Ovary (tissue), 9 donors: ENCODE results near the gene TRAM2. TPM values are rescaled to one million over a fixed set of nuclear protein-coding genes. Genes with fewer than 3 reads are reported as not detected.

Experiments used
- DNase-seq, 5 donors: peaks; one replicate each; pipeline ENCODE4 v3.0.0-alpha.2; 2019 to 2020
- H3K27ac ChIP-seq, 2 donors: fragments of 200-600 bp; one replicate each; pipeline versions ENCODE4 v1.5.1 to v1.8.0; 2019 to 2022
- H3K27me3 ChIP-seq: fragments of 200-600 bp; one replicate; pipeline ENCODE4 v1.8.0; 2022
- H3K36me3 ChIP-seq: fragments of 200-600 bp; sonication (generic); one replicate; pipeline ENCODE4 v1.5.1; 2019
- H3K4me1 ChIP-seq: one replicate; pipeline ENCODE4 v1.8.1; 2013; ENCODE audit warnings: mild to moderate bottlenecking, moderate library complexity; ENCODE audit not compliant: insufficient read depth
- H3K4me3 ChIP-seq: fragments of 200-600 bp; sonication (generic); one replicate; pipeline ENCODE4 v1.5.1; 2017
- H3K9me3 ChIP-seq, 2 donors: fragments of 200-600 bp in 1 of 2; sonication (generic) in 1 of 2; one replicate each; pipeline versions ENCODE4 v1.5.1 to v1.8.1; 2013 to 2019; ENCODE audit warnings: mild to moderate bottlenecking in 1 of 2, moderate library complexity in 1 of 2
- EP300 ChIP-seq: sonication (generic); formaldehyde crosslinking; IDR thresholded peaks from one replicate; pipeline ENCODE4 v1.6.1; 2017; ENCODE audit warnings: antibody characterized with exemption
- POLR2A ChIP-seq: fragments of 450-650 bp; IDR thresholded peaks from one replicate; pipeline ENCODE4 v1.6.1; 2017; ENCODE audit warnings: antibody characterized with exemption, mild to moderate bottlenecking, moderate library complexity
- WGBS, 3 donors: extraction: QIAGEN DNeasy Blood & Tissue Kit in 1 of 3; methylation state at CpG; one replicate each; pipeline versions ENCODE4 v1.1.5 to v1.1.7; 2013 to 2017; 5-methylcytosine and 5-hydroxymethylcytosine counted together
- intact Hi-C, 4 donors: fragments of 100-400 bp; cut with DNase I; formaldehyde crosslinking; loops; one replicate each; pipeline versions ENCODE4 v1.11.0 to v1.15.1; 2022 to 2023
- polyA plus RNA-seq, 2 donors: library from polyadenylated mRNA; stranded (reverse); fragments of 200-250 nt in 1 of 2; fragments of 350-450 nt in 1 of 2; fragmentation: Illumina TruSeq in 1 of 2; extraction: RNeasy Lipid Tissue Mini Kit (QIAGEN cat#74804) in 1 of 2; gene quantifications; one replicate each; pipeline ENCODE4 v1.2.3, GENCODE V29; 2013 to 2014
- total RNA-seq, 7 donors: library from RNA; depleted of rRNA in 2 of 7; stranded (reverse); fragments of >200 nt in 2 of 7; fragmentation: NEBNext Ultra II Directional in 3 of 7; extraction: Animal tissue kit (Norgen Biotek cat#: 25700) in 3 of 7; gene quantifications; one replicate each; pipeline versions ENCODE4 v1.1.0 to v1.2.4, GENCODE V29; 2016 to 2023
- TF ChIP-seq, protein P1 (sequence below), 3 donors: fragments of 450-650 bp in 2 of 3; fragments of 200-600 bp in 1 of 3; IDR thresholded peaks; one replicate each; pipeline versions ENCODE4 v1.5.1 to v1.8.0; 2016 to 2022; ENCODE audit warnings: antibody characterized with exemption in 3 of 3, mild to moderate bottlenecking in 1 of 3
- donor health status: DM: no; HTN: no; CAD: no; lungs with moderate emphysema.
- donor health status: DM: no; HTN: no; CAD: no.
- donor health status: Bipolar disorder and iron deficiency.
- donor health status: DM: yes; HTN: yes; CAD: no.
- donor health status: DM: no; HTN: no; CAD: no.
- donor health status: DM: yes; HTN: yes; CAD: no.

Gene TRAM2
- total and polyA plus RNA-seq, 9 donors, result 7.7 to 36.9 (median 22.0) TPM

DNA sequence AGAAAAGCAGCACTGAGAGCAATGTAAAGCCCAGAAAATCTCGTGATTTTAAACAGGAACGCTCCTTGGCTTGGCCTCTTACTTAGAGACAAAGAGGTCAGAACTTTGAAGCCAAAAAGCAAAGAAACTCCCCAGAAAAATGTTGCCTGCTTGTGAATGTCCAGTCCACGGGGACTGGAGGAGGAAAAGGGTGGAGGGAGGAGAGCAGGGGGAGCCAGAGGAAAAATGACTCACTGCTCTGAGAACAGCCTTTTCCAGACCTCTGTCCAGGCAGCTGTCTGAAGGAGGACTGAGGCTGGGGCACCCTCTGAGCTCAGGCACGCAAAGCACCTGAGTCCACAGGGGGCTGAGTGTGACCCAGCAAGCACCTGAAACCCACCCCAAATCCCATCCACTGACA lies 64.7 kb downstream of the TRAM2 start:
- H3K4me3 ChIP-seq, result no peak overlapping the region
- H3K27me3 ChIP-seq, result no peaks in the 10 kb centered on the region
- peaks cover 21% of the 10 kb centered on the region for H3K4me1 ChIP-seq
- no peaks in the 10 kb centered on the region for H3K9me3 ChIP-seq
- peak overlapping the region; percentile 57 to 75 for H3K27ac ChIP-seq
- no peak for TF ChIP-seq EP300
- TF ChIP-seq, protein P1, sequence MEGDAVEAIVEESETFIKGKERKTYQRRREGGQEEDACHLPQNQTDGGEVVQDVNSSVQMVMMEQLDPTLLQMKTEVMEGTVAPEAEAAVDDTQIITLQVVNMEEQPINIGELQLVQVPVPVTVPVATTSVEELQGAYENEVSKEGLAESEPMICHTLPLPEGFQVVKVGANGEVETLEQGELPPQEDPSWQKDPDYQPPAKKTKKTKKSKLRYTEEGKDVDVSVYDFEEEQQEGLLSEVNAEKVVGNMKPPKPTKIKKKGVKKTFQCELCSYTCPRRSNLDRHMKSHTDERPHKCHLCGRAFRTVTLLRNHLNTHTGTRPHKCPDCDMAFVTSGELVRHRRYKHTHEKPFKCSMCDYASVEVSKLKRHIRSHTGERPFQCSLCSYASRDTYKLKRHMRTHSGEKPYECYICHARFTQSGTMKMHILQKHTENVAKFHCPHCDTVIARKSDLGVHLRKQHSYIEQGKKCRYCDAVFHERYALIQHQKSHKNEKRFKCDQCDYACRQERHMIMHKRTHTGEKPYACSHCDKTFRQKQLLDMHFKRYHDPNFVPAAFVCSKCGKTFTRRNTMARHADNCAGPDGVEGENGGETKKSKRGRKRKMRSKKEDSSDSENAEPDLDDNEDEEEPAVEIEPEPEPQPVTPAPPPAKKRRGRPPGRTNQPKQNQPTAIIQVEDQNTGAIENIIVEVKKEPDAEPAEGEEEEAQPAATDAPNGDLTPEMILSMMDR (IDR thresholded peaks at IDR 0.05), result no peak
- no peak for TF ChIP-seq POLR2A
- peak; percentile 59 to 74 (median 70) for DNase-seq
- intact Hi-C loops, result loop anchor here in 3 of 4 donors (5.0 to 10.0 kb wide), 3 partner anchors 63 to 90 kb away; partner anchors contain the start of genes EFHC1 (in 2 of the 3) and TRAM2 (in 2 of the 3)
- no peaks in the 10 kb centered on the region for H3K36me3 ChIP-seq
- 0 to 4% (median 4%) methylated on average over 4 of the region's 4 CpGs for WGBS, 3 donors

DNA sequence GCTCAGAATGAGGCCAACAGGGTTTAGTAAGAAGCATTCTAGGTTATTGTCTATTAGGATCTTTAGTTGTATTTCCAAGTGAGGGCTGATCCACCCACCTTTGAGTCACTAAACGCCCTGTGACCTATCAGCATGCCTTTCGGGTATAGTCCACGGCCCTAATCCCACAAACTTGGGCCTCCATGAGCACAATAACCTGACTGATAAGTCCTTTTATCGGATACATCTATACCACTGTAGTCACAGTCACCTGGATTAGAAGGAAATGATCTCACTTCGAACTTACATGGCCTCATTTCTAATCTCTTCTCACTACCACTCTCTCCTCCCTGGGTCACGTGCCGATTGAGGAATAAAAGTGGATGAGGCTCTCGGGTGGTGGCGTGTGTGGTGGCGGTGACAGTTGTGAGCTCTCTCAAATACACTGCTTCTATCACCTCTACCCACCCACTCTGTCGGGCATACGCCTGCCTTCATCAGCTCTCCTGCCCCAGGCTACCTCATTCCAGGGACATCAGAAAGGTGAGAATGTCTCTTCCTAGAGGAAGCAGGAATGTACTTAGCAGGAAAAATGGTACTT lies 65.2 kb downstream of the TRAM2 start:
- H3K27me3 ChIP-seq, result no peaks in the 10 kb centered on the region
- H3K36me3 ChIP-seq, result no peaks in the 10 kb centered on the region
- WGBS, 3 donors, result 56 to 75% (median 59%) methylated on average over 12 of the region's 12 CpGs
- intact Hi-C loops, result loop anchor here in 3 of 4 donors (5.0 to 10.0 kb wide), 3 partner anchors 63 to 89 kb away; partner anchors contain the start of genes EFHC1 (in 2 of the 3) and TRAM2 (in 2 of the 3)
- peaks cover 21% of the 10 kb centered on the region for H3K4me1 ChIP-seq
- DNase-seq, result no peak
- no peak overlapping the region for H3K4me3 ChIP-seq
- H3K9me3 ChIP-seq, result no peaks in the 10 kb centered on the region
- H3K27ac ChIP-seq, result peak overlapping the region; percentile 57 to 75
- TF ChIP-seq EP300 (no peak), POLR2A (no peak)
- TF ChIP-seq, protein P1 (IDR thresholded peaks at IDR 0.05), result no peak

DNA sequence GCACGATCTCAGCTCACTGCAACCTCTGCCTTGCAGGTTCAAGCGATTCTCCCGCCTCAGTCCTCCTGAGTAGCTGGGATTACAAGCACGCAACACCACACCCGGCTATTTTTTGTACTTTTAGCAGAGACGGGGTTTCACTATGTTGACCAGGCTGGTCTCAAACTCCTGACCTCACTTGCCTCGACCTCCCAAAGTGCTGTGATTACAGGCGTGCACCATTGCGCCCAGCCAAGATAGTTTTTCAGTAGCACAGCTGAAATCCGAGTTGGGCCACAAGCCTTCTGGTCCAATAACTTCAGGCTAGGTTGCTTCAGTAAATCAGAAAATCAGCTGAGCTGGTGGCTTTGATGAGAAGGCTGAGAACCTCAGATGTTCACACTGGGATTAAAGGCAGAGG lies 65.7 kb downstream of the TRAM2 start:
- Histone ChIP-seq H3K9me3 (no peaks in the 10 kb centered on the region), H3K4me3 (no peak overlapping the region), H3K36me3 (no peaks in the 10 kb centered on the region), H3K4me1 (peaks cover 21% of the 10 kb centered on the region), H3K27ac (peak overlapping the region in 1 of 2 donors; percentile 75), H3K27me3 (no peaks in the 10 kb centered on the region)
- DNase-seq, result no peak
- intact Hi-C loops, result loop anchor here in 3 of 4 donors (5.0 to 10.0 kb wide), 3 partner anchors 64 to 89 kb away; partner anchors contain the start of genes EFHC1 (in 2 of the 3) and TRAM2 (in 2 of the 3)
- no peak for TF ChIP-seq EP300
- TF ChIP-seq, protein P1 (IDR thresholded peaks at IDR 0.05), result no peak
- no peak for TF ChIP-seq POLR2A
- WGBS, 3 donors, result 81 to 88% (median 86%) methylated on average over 10 of the region's 10 CpGs

DNA sequence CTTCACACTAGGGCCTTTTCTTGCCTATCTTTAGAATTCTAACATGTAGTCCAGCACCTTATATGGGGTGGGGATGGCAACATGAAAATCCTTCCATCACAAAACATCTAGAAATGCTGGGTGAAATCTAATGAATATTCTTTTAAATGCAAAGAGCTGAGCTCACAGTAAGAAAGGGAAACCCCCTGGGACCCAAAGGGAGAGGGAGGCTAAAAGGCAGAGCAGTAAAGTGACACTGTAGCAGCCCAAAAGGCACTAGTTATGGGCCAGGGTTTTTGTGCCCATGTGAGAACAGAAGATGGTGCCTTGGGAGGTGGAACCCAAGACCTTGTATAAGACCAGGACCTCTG lies 66.7 kb downstream of the TRAM2 start:
- no peaks in the 10 kb centered on the region for H3K27me3 ChIP-seq
- no peak overlapping the region for H3K4me3 ChIP-seq
- TF ChIP-seq POLR2A (no peak), EP300 (no peak)
- TF ChIP-seq, protein P1 (IDR thresholded peaks at IDR 0.05), result no peak
- intact Hi-C loops, result loop anchor here in 3 of 4 donors (5.0 to 10.0 kb wide), 3 partner anchors 65 to 88 kb away; partner anchors contain the start of genes EFHC1 (in 2 of the 3) and TRAM2 (in 2 of the 3)
- no peaks in the 10 kb centered on the region for H3K36me3 ChIP-seq
- no peak overlapping the region for H3K27ac ChIP-seq
- DNase-seq, result no peak
- no peaks in the 10 kb centered on the region for H3K9me3 ChIP-seq
- peaks cover 21% of the 10 kb centered on the region for H3K4me1 ChIP-seq
